ENCODE data around the gene IGFN1.

GRCh38 chr1:201145816-201146215, 44.8 kb upstream of the IGFN1 start:
- TF ChIP-seq SRF (IDR thresholded peaks at IDR 0.05; ENCODE audit: low read depth, low read length) = no peak
- TF ChIP-seq CTCF (IDR thresholded peaks at IDR 0.05; ENCODE audit: control extremely low read depth in 1 of 3, insufficient read depth in 1 of 3, low read depth in 1 of 3, low read length in 3 of 3) = no peak
- TF ChIP-seq GABPA (IDR thresholded peaks at IDR 0.05; ENCODE audit: borderline replicate concordance, insufficient read depth, low read length) = no peak

All from H1 (cell line).